Hepatocyte (in vitro differentiated cells): ENCODE measurements around the gene OR9A4.

Source experiments
- CTCF ChIP-seq: fragments of 200-600 bp; sonication (generic); IDR thresholded peaks from 2 replicates; pipeline ENCODE4 v1.5.1; 2016; ENCODE audit warnings: antibody characterized with exemption, mild to moderate bottlenecking; ENCODE audit not compliant: poor library complexity
- EZH2 ChIP-seq: fragments of 200-600 bp; sonication (generic); IDR thresholded peaks from 2 replicates; pipeline ENCODE4 v1.6.1; 2016; ENCODE audit warnings: antibody characterized with exemption, mild to moderate bottlenecking, borderline replicate concordance
- EZH2phosphoT487 ChIP-seq: fragments of 200-600 bp; sonication (generic); IDR thresholded peaks from one replicate; pipeline ENCODE4 v1.6.1; 2018; ENCODE audit warnings: antibody characterized with exemption, mild to moderate bottlenecking, low read depth, moderate library complexity; ENCODE audit not compliant: unreplicated experiment, severe bottlenecking

- no peak for TF ChIP-seq CTCF
- no peak for TF ChIP-seq EZH2phosphoT487
- no peak for TF ChIP-seq EZH2
These were observed 33.7 kb downstream of the OR9A4 start for GRCh38 chr7:141949911-141950310.
